HG03196 (cell line): ENCODE measurements around the gene TMEM33.
A peak's percentile ranks its signal among the peaks of the same experiment; 100 is the strongest.
"Not testable (repeated sequence)": the region's sequence is repeated elsewhere in the genome, so short reads cannot be mapped to it uniquely, and the experiment has no call there.

Experiments used
- ATAC-seq: cut with Tn5 transposase; IDR thresholded peaks from one replicate; pipeline ENCODE4 v1.9.1; 2021; ENCODE audit not compliant: unreplicated experiment

Gene TMEM33

GRCh38 chr4:41934901-41935651 is at the start of gene TMEM33:
TSS of gene TMEM33 (plus strand) at chr4:41935429. CDS start at chr4:41935485, 56 bp downstream.
- peak; percentile 93 for ATAC-seq

GRCh38 chr4:41885456-41885855 is 49.8 kb upstream of the TMEM33 start:
- ATAC-seq, result no peak

- no peak for ATAC-seq
Measured at GRCh38 chr4:41887277-41887676, 48.0 kb upstream of the TMEM33 start.

GRCh38 chr4:41887821-41888686 is 47.2 kb upstream of the TMEM33 start:
- ATAC-seq, result no peak

GRCh38 chr4:41888687-41889074 is 46.5 kb upstream of the TMEM33 start:
- ATAC-seq, result no peak

- no peak for ATAC-seq
Measured at GRCh38 chr4:41889317-41889716, 45.9 kb upstream of the TMEM33 start.

GRCh38 chr4:41890085-41890484 is 45.1 kb upstream of the TMEM33 start:
- ATAC-seq, result no peak

- ATAC-seq, result no peak
Measured at GRCh38 chr4:41896648-41897047, 38.6 kb upstream of the TMEM33 start.

GRCh38 chr4:41897698-41898097 is 37.5 kb upstream of the TMEM33 start:
- no peak for ATAC-seq

GRCh38 chr4:41909136-41909535 is 26.1 kb upstream of the TMEM33 start:
- ATAC-seq, result not testable (repeated sequence)

- ATAC-seq, result no peak
Measured at GRCh38 chr4:41912546-41912945, 22.7 kb upstream of the TMEM33 start.

- no peak for ATAC-seq
Measured at GRCh38 chr4:41913509-41913908, 21.7 kb upstream of the TMEM33 start.

GRCh38 chr4:41918278-41918677 is 17.0 kb upstream of the TMEM33 start:
- ATAC-seq, result no peak

GRCh38 chr4:41920416-41920815 is 14.8 kb upstream of the TMEM33 start:
- ATAC-seq, result not testable (repeated sequence)

GRCh38 chr4:41921476-41921875 is 13.8 kb upstream of the TMEM33 start:
- no peak for ATAC-seq

GRCh38 chr4:41927796-41928499 is 7.3 kb upstream of the TMEM33 start:
- no peak for ATAC-seq

- no peak for ATAC-seq
Measured at GRCh38 chr4:41930139-41930831, 4.9 kb upstream of the TMEM33 start.

- no peak for ATAC-seq
Measured at GRCh38 chr4:41932988-41933387, 2.2 kb upstream of the TMEM33 start.

- ATAC-seq, result no peak
Measured at GRCh38 chr4:41933997-41934503, 1.2 kb upstream of the TMEM33 start.

- ATAC-seq, result no peak
Measured at GRCh38 chr4:41934514-41934900, 722 bp upstream of the TMEM33 start.

GRCh38 chr4:41935652-41936021 is 408 bp downstream of the TMEM33 start:
- peak; percentile 15 for ATAC-seq
